ENCODE results near the gene PORCN.
"Not testable (repeated sequence)": the region's sequence is repeated elsewhere in the genome, so short reads cannot be mapped to it uniquely, and the experiment has no call there.

The PORCN gene

DNA sequence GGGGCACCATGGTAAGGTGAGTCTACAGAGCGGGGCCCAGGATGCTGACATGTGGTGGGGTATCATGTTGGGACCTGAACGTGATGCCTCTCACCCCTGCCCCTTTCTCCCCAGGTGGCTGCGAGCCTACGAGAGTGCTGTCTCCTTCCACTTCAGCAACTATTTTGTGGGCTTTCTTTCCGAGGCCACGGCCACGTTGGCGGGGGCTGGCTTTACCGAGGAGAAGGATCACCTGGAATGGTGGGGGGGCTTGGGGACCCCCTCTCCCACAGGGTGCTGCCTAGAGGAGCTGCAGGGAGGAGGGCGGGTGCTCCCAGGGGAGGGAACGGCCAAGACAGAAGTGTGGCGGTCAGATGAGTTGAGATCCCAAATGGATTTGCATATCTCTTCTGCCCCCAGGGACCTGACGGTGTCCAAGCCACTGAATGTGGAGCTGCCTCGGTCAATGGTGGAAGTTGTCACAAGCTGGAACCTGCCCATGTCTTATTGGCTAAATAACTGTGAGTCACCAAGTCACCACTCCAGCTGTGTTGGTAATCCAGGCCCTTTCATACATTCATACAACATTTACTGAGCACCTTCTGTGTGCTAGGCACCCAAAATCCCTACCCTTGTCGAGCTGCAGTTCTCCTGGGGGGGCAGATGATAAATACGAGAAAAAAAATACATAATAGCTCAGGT is 5.5 kb downstream of the PORCN start:
- no peak for DNase-seq

GRCh38 chrX:48514868-48515460 is 6.2 kb downstream of the PORCN start:
- DNase-seq = no peak

- no peak for DNase-seq
Observed at GRCh38 chrX:48515842-48516241, 7.0 kb downstream of the PORCN start.

DNA sequence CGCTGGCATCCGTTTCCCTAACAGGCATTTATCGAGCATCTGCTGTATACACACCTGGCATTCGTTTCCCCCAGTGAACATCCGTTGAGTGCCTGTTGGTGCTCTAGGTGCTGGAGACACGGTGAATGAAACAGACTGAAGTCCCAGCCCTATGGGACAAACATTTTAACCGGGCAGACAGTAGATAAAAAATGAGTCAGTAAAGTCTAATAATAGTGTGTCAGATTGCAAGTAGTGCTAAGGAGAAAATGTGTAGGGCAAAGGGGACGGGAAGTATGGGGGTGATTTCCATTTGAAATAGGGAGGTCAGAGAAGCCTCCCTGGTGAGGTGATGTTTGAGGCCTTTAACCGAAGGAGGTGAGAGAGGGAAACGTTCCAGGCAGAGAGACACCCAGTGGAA is 7.5 kb downstream of the PORCN start:
- no peak for DNase-seq

DNA sequence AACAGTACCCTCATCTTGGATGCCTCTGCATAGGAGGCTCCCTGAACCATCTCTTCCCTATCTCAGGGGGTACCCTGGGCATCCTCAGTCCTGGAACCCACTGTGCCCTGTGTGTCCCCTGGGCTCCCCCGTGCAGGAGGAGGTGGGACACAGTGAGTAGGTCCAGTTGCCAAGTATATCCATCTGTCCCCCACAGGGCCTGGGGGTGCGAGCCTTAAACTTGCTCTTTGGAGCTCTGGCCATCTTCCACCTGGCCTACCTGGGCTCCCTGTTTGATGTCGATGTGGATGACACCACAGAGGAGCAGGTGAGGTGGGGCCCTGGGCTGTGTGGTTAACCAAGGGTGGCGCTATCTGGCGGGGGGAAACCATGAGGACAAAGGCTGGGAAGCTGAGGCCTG is 8.2 kb downstream of the PORCN start:
- no peak for DNase-seq

GRCh38 chrX:48519481-48519880 is 10.7 kb downstream of the PORCN start:
- DNase-seq = not testable (repeated sequence)

DNA sequence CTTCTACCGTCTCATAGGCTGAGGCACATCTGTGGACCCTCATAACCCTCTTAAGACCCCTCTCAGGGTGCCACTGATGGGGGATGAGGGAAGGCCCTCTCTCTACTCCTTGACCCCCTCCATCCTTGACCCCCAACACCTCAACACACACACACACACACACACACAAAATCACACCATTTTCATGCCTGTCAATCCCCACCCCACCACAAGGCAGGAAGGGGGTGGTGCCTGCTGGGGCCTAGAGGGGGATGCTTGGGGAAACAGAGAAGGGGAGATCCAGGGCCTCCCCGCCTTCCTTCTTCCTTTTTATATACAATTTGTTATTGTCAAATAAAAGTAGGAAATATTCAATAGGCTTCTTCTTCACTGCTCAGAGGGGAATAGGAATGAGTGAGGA is 11.7 kb downstream of the PORCN start:
- peak; percentile 50 for DNase-seq

GRCh38 chrX:48520976-48521352 is 12.2 kb downstream of the PORCN start:
- peak; percentile 22 for DNase-seq

GRCh38 chrX:48521353-48522243 is 12.8 kb downstream of the PORCN start, which contains the start of gene EBP:
EBP (plus strand) TSS chrX:48521808; CDS start chrX:48523772, 1,964 bp downstream.
- DNase-seq = peak; percentile 97

GRCh38 chrX:48522291-48522690 is 13.5 kb downstream of the PORCN start:
- DNase-seq = no peak

- no peak for DNase-seq
Observed at GRCh38 chrX:48523682-48524081, 14.9 kb downstream of the PORCN start.

DNA sequence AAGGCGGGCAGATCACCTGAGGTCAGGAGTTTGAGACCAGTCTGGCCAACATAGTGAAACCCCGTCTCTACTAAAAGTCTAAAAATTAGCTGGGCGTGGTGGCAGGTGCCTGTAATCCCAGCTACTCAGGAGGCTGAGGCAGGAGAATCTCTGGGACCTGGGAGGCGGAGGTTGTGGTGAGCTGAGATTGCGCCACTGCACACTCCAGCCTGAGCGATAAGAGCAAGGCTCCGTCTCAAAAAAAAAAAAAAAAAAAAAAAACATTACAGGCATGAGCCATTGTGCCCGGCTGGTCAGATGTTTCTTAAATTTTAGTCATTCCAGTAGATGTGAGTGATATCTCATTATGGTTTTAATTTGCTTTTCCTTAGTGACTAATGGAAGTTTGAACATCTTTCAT is 17.1 kb downstream of the PORCN start:
- not testable (repeated sequence) for DNase-seq

- DNase-seq = no peak
Observed at GRCh38 chrX:48530736-48531135, 21.9 kb downstream of the PORCN start.

GRCh38 chrX:48531358-48531959 is 22.7 kb downstream of the PORCN start:
- peak; percentile 49 for DNase-seq

DNA sequence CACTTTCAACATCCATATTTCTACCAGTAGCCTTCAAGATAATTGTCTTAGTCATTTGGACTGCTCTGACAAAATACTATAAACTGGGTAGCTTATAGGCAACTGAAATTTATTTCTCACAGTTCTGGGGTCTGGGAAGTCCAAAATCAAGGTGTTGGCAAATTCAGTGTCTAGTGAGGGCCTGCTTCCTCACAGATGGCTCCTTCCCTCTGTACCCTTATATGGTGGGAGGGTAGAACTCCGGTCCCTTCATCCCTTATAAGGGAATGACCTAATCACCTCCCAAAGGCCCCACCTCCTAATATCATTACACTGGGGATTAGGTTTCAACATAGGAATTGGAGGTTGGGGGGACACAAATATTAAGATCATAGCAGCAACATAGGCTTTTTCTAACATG is 23.4 kb downstream of the PORCN start:
- DNase-seq = no peak

DNA sequence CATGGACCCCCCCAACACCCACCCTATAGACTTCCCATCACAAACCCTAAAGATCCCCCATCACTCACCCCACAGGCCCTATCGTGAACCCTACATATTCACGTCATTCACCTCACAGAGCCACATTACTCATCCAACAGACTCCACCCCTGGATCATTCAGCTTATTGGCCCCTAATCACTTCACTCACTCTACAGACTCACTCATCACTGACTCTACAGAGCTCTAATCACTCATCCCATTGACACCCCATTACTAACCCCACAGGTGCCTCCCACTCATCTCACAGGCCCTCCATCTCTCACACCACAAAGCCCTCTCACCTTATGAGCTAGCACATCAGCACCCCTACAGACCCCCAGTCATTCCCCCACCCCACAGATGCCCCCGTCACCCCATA is 24.4 kb downstream of the PORCN start:
- no peak for DNase-seq

DNA sequence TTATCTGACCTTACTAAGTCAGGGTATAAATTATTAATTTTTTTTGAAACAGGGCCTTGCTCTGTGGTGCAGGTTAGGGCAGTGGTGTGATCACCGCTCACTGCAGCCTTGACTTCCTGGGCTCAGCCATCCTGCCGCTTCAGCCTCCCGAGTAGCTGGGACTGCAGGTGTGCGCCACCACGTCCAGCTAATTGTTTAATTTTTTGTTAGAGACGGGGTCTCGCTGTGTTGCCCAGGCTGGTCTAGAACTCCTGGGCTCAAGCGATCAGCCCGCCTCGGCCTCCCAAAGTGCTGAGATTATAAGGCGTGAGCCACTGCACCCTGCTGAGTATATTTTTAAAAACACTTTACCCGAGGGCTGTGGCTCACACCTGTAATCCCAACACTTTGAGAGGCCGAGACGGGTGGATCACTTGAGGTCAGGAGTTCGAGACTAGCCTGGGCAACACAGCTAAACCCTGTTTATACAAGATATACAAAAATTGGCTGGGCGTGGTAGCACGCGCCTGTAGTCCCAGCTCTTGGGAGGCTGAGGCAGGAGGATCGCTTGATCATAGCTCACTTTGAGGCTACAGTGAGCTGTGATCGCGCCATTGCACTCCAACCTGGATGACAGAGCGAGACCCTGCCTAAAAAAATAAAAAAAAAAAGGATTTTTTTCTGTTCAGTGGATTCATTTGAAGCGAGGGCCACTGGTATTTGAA is 30.0 kb downstream of the PORCN start:
- no peak for DNase-seq

GRCh38 chrX:48539345-48540027 is 30.7 kb downstream of the PORCN start, which contains the start of gene TBC1D25:
TBC1D25 (plus strand) TSS chrX:48539714; CDS start chrX:48539798, 84 bp downstream.
- DNase-seq = peak; percentile 99

DNA sequence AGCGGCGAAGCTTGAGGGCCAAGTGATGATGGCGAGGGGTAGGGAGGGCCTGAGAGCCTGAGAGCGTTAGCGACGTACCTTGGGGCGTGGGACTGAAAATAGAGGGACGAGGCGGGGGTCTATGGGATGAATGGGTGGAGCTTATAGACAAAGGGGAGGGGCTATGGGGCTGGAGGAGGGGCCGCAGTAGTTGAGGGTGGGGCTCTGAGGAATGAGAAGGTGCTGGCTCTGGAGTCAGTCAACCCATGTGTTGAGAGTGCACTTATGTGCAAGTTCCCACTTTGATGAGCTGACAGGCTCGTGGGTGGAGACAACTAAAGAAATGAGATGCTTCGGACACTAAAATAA is 31.2 kb downstream of the PORCN start:
- peak; percentile 79 for DNase-seq

- peak; percentile 20 for DNase-seq
Observed at GRCh38 chrX:48540480-48540879, 31.7 kb downstream of the PORCN start.

DNA sequence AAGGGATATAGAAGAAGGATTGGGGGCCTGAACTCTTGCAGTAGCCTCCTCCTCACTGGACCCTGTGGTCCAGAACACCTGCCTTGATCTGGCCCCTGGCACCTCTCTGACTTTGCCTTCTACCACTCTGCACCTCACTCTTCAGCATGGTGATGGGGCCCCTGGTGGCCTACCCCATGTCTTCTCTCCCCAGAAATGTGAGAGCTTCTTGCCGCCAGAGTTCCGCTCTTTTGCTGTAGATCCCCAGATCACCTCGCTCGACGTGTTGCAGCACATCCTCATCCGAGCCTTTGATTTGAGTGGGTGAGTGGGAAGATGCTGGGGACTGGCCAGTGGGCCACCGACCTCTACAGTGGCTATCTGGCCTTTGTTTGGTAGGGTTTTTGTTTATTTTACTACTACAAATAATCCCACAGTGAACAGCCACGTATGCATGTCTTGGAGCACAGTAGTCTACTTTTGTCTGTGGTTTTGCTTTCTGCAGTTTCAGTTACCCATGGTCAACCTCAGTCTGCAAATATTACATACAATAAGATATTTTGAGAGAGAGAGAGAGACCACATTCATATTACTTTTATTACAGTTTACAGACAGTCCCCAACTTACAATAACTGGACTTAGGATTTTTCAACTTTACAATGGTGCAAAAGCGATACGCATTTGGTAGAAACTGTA is 32.5 kb downstream of the PORCN start:
- no peak for DNase-seq

DNA sequence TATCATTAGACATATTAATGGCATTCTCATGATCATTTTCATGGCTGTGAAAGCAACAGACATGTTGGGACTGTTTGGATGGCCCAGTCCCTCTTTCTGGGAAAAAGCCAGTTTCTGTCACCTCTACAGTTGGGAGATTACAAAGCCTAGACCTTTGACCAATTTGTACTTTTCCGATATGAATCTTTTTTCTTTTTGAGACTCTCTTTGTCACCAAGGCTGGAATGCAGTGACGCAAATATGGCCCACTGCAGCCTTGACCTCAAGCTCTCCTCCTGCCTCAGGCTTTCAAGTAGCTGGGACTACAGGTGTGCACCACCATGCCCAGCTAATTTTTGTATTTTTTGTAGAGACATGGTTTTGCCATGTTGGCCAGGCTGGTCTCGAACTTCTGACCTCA is 40.1 kb downstream of the PORCN start:
- no peak for DNase-seq
